SK-N-SH treated with all-trans-retinoic acid at 6 μM for 48 hours (cell line): ENCODE data around the gene BTC.

Source experiments
- ATAC-seq: fragments of 200-7000 bp; cut with Tn5 transposase; 3 replicates; pipeline ENCODE4 v1.9.1; 2020; ENCODE audit warnings: mild to moderate bottlenecking, moderate library complexity
- ARNTL ChIP-seq: fragments of 450-650 bp; formaldehyde crosslinking; IDR thresholded peaks from 2 replicates; pipeline ENCODE4 v1.5.0; 2020; ENCODE audit warnings: low read depth, mild to moderate bottlenecking, moderate library complexity, borderline replicate concordance
- BACH2 ChIP-seq: fragments of 250-450 bp; sonication (Bioruptor Pico); IDR thresholded peaks from 2 replicates; pipeline ENCODE4 v1.9.0; 2021; ENCODE audit warnings: mild to moderate bottlenecking, borderline replicate concordance
- CREB5 ChIP-seq: fragments of 250-450 bp; sonication (Bioruptor Pico); IDR thresholded peaks from 2 replicates; pipeline ENCODE4 v1.5.1; 2020; ENCODE audit warnings: low read depth, mild to moderate bottlenecking, moderate library complexity
- CSDC2 ChIP-seq: fragments of 250-450 bp; sonication (Bioruptor Pico); IDR thresholded peaks from 2 replicates; pipeline ENCODE4 v1.5.0; 2020; ENCODE audit warnings: mild to moderate bottlenecking, moderate library complexity
- CSRNP3 ChIP-seq: fragments of 250-450 bp; sonication (Bioruptor Pico); IDR thresholded peaks from 2 replicates; pipeline ENCODE4 v1.5.1; 2021; ENCODE audit warnings: mild to moderate bottlenecking, moderate library complexity
- ESRRG ChIP-seq: fragments of 250-450 bp; sonication (Bioruptor Pico); IDR thresholded peaks from 2 replicates; pipeline ENCODE4 v1.6.1; 2021; ENCODE audit warnings: mild to moderate bottlenecking
- GLIS3 ChIP-seq: fragments of 250-450 bp; sonication (Bioruptor Pico); IDR thresholded peaks from 2 replicates; pipeline ENCODE4 v1.5.0; 2020; ENCODE audit warnings: mild to moderate bottlenecking, moderate library complexity
- ISL1 ChIP-seq: fragments of 250-450 bp; sonication (Bioruptor Pico); IDR thresholded peaks from 2 replicates; pipeline ENCODE4 v2.1.2; 2022; ENCODE audit warnings: mild to moderate bottlenecking, moderate library complexity
- OSR1 ChIP-seq: fragments of 250-450 bp; sonication (Bioruptor Pico); IDR thresholded peaks from 2 replicates; pipeline ENCODE4 v1.8.0; 2022; ENCODE audit warnings: moderate library complexity, mild to moderate bottlenecking, inconsistent platforms
- PATZ1 ChIP-seq: fragments of 250-450 bp; sonication (Bioruptor Pico); IDR thresholded peaks from 2 replicates; pipeline ENCODE4 v1.8.0; 2020; ENCODE audit warnings: mild to moderate bottlenecking, moderate library complexity, borderline replicate concordance
- POU6F1 ChIP-seq: fragments of 250-450 bp; sonication (Bioruptor Pico); IDR thresholded peaks from 2 replicates; pipeline ENCODE4 v1.8.0; 2021; ENCODE audit warnings: low read depth, mild to moderate bottlenecking, moderate library complexity, borderline replicate concordance
- TCF4 ChIP-seq: fragments of 250-450 bp; sonication (Bioruptor Pico); IDR thresholded peaks from 2 replicates; pipeline ENCODE4 v1.8.0; 2021; ENCODE audit warnings: mild to moderate bottlenecking, moderate library complexity, borderline replicate concordance
- TOX ChIP-seq: fragments of 250-450 bp; sonication (Bioruptor Pico); IDR thresholded peaks from 2 replicates; pipeline ENCODE4 v1.8.0; 2021; ENCODE audit warnings: mild to moderate bottlenecking, moderate library complexity, borderline replicate concordance
- TSHZ2 ChIP-seq: fragments of 250-450 bp; sonication (Bioruptor Pico); IDR thresholded peaks from 2 replicates; pipeline ENCODE4 v1.5.0; 2020; ENCODE audit warnings: mild to moderate bottlenecking, moderate library complexity
- ZC3H10 ChIP-seq: fragments of 250-450 bp; sonication (Bioruptor Pico); IDR thresholded peaks from 2 replicates; pipeline ENCODE4 v1.5.1; 2021; ENCODE audit warnings: mild to moderate bottlenecking, moderate library complexity
- ZFP3 ChIP-seq: fragments of 250-450 bp; sonication (Bioruptor Pico); IDR thresholded peaks from 2 replicates; pipeline ENCODE4 v1.5.0; 2020; ENCODE audit warnings: mild to moderate bottlenecking, moderate library complexity
- ZFP30 ChIP-seq: fragments of 450-650 bp; formaldehyde crosslinking; IDR thresholded peaks from 2 replicates; pipeline ENCODE4 v1.5.0; 2022; ENCODE audit warnings: mild to moderate bottlenecking, moderate library complexity
- ZNF565 ChIP-seq: fragments of 450-650 bp; formaldehyde crosslinking; conservative IDR thresholded peaks from 2 replicates; pipeline ENCODE4 v1.5.0; 2020; ENCODE audit warnings: low read depth, mild to moderate bottlenecking, moderate library complexity
- ZNF70 ChIP-seq: fragments of 450-650 bp; formaldehyde crosslinking; IDR thresholded peaks from 2 replicates; pipeline ENCODE4 v1.5.0; 2020; ENCODE audit warnings: mild to moderate bottlenecking, moderate library complexity
- ZNF8 ChIP-seq: fragments of 450-650 bp; formaldehyde crosslinking; IDR thresholded peaks from 2 replicates; pipeline ENCODE4 v1.5.0; 2020; ENCODE audit warnings: mild to moderate bottlenecking, moderate library complexity

Gene BTC

GRCh38 chr4:74758551-74759145, 35.7 kb downstream of the BTC start:
- ATAC-seq = no peak
- TF ChIP-seq CREB5 (no peak), ZNF70 (no peak), ARNTL (CRISPR knock-in tag) (no peak), ZFP30 (CRISPR knock-in tag) (no peak), TSHZ2 (no peak), CSDC2 (CRISPR knock-in tag) (no peak), ZFP3 (CRISPR knock-in tag) (no peak)

- no peak for ATAC-seq
- no peak for TF ChIP-seq TOX
- no peak for TF ChIP-seq ISL1 (CRISPR knock-in tag)
- no peak for TF ChIP-seq TSHZ2
- no peak for TF ChIP-seq ZNF8 (CRISPR knock-in tag)
- no peak for TF ChIP-seq CREB5
- no peak for TF ChIP-seq BACH2 (CRISPR knock-in tag)
- no peak for TF ChIP-seq ZC3H10
- TF ChIP-seq PATZ1 = no peak
- no peak for TF ChIP-seq ZNF70
- no peak for TF ChIP-seq TCF4
- TF ChIP-seq OSR1 (CRISPR knock-in tag) = no peak
- no peak for TF ChIP-seq ZFP30 (CRISPR knock-in tag)
- TF ChIP-seq, all 23 proteins: peak for 0
Observed at GRCh38 chr4:74757136-74757535, 37.2 kb downstream of the BTC start.

GRCh38 chr4:74755486-74755885, 38.8 kb downstream of the BTC start:
- ATAC-seq = no peak
- TF ChIP-seq CREB5 (no peak), TOX (no peak), CSRNP3 (CRISPR knock-in tag) (no peak), ESRRG (CRISPR knock-in tag) (no peak), TCF4 (no peak), ARNTL (CRISPR knock-in tag) (no peak), ZFP30 (CRISPR knock-in tag) (no peak), ZNF70 (no peak), BACH2 (CRISPR knock-in tag) (no peak), POU6F1 (CRISPR knock-in tag) (no peak), ISL1 (CRISPR knock-in tag) (no peak), PATZ1 (no peak), ZNF565 (CRISPR knock-in tag) (no peak), ZNF8 (CRISPR knock-in tag) (no peak), GLIS3 (CRISPR knock-in tag) (no peak)
